Fibroblast of lung (primary cell): ENCODE results near the gene TMCC1. TPM values are rescaled to one million over a fixed set of nuclear protein-coding genes. Genes with fewer than 3 reads are reported as not detected.
"Not testable (repeated sequence)": the region's sequence is repeated elsewhere in the genome, so short reads cannot be mapped to it uniquely, and the experiment has no call there.

Source experiments
- DNase-seq, 2 donors: peaks; one replicate each; pipeline versions ENCODE4 v3.0.0 to v3.0.0-alpha.2; 2010; ENCODE audit warnings: low read depth in 2 of 2
- H2AFZ ChIP-seq: 2 replicates; pipeline ENCODE4 v1.5.1; 2012; ENCODE audit warnings: low read length, control low read depth, inconsistent platforms
- H3K27ac ChIP-seq: 2 replicates; pipeline ENCODE4 v1.5.1; 2011; ENCODE audit warnings: low read length, control low read depth; ENCODE audit not compliant: insufficient read depth
- H3K27me3 ChIP-seq: 2 replicates; pipeline ENCODE4 v1.5.1; 2011; ENCODE audit warnings: mild to moderate bottlenecking, low read length; ENCODE audit not compliant: control insufficient read depth, insufficient read depth
- H3K36me3 ChIP-seq: 2 replicates; pipeline ENCODE4 v1.5.1; 2011; ENCODE audit warnings: low read length; ENCODE audit not compliant: control insufficient read depth, insufficient read depth
- H3K4me1 ChIP-seq: 2 replicates; pipeline ENCODE4 v1.5.1; 2011; ENCODE audit warnings: low read length; ENCODE audit not compliant: control insufficient read depth, insufficient read depth; ENCODE audit errors: extremely low read depth
- H3K4me2 ChIP-seq: 2 replicates; pipeline ENCODE4 v1.5.1; 2011; ENCODE audit warnings: low read length, control low read depth; ENCODE audit not compliant: insufficient read depth; ENCODE audit errors: extremely low read depth
- H3K4me3 ChIP-seq, 4 experiments: fragments of 200-600 bp in 1 of 4; sonication (generic) in 1 of 4; replicated peaks in 1 of 4; 2 replicates each; pipeline ENCODE4 v1.5.1; 2011 to 2016; ENCODE audit warnings: low read length in 4 of 4, low read depth in 3 of 4, mild to moderate bottlenecking in 3 of 4, control low read depth in 2 of 4, inconsistent platforms in 1 of 4, mixed read lengths in 1 of 4; ENCODE audit not compliant: insufficient read depth in 1 of 4; ENCODE audit errors: control extremely low read depth in 1 of 4
- H3K79me2 ChIP-seq: 2 replicates; pipeline ENCODE4 v1.5.1; 2012; ENCODE audit warnings: mild to moderate bottlenecking, low read length, inconsistent platforms; ENCODE audit not compliant: control insufficient read depth, insufficient read depth
- H3K9ac ChIP-seq: 2 replicates; pipeline ENCODE4 v1.5.1; 2011; ENCODE audit warnings: mild to moderate bottlenecking, low read length, control low read depth; ENCODE audit not compliant: insufficient read depth
- H3K9me3 ChIP-seq: 2 replicates; pipeline ENCODE4 v1.5.1; 2012; ENCODE audit warnings: low read depth, low read length; ENCODE audit not compliant: control insufficient read depth, insufficient read depth
- H4K20me1 ChIP-seq: 2 replicates; pipeline ENCODE4 v1.5.1; 2011; ENCODE audit warnings: low read length; ENCODE audit not compliant: control insufficient read depth, insufficient read depth; ENCODE audit errors: extremely low read depth
- CTCF ChIP-seq, 2 donors: IDR thresholded peaks in 1 of 2; conservative IDR thresholded peaks in 1 of 2; 1 replicate in 1 of 2; 2 replicates in 1 of 2; pipeline ENCODE4 v1.5.1; 2011 to 2012; ENCODE audit warnings: low read length in 2 of 2, control low read depth in 1 of 2, inconsistent platforms in 1 of 2, low read depth in 1 of 2, mild to moderate bottlenecking in 1 of 2
- EZH2 ChIP-seq: IDR thresholded peaks from 2 replicates; pipeline ENCODE4 v1.5.1; 2012; ENCODE audit warnings: low read length, control low read depth, mild to moderate bottlenecking; ENCODE audit errors: missing control alignments
- polyA plus RNA-seq, 2 donors: library from polyadenylated mRNA; depleted of rRNA in 1 of 2; stranded (reverse) in 1 of 2; unstranded in 1 of 2; fragments of >200 nt; gene quantifications; 2 replicates each; pipeline ENCODE4 v1.2.1, GENCODE V29; 2011 to 2012; ENCODE audit warnings: missing spikeins in 1 of 2
- total RNA-seq: library from RNA; depleted of rRNA; stranded (reverse); fragments of >200 nt; gene quantifications from 2 replicates; pipeline ENCODE4 v1.2.1, GENCODE V29; 2014

The TMCC1 gene
- total and polyA plus RNA-seq, 2 donors (not counting 1 experiment from before 2014, with no cell fraction given) = 16.2 to 16.8 TPM

DNA sequence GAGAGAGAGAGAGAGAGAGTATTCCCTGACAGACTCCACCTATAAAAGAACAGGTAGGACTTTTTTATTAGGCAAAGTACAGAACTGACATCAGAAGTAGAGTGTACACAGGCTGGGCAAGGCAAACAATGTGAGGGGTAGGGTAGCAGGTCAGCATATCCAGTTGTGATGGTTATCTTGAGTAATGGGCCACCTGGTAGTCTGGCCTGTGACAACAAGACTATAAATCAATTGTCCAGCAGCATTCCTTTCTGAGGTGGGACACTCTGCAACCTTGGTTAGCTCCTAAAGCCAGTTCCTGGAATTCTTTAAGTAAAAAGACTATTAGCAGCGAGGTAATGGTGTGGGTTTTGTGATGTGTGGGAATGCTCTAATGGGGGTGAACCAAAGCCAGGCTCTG lies 14.9 kb upstream of the TMCC1 start:
- H2AFZ ChIP-seq = no peak overlapping the region
- no peaks in the 10 kb centered on the region for H3K27me3 ChIP-seq
- H3K36me3 ChIP-seq = no peaks in the 10 kb centered on the region
- no peak overlapping the region for H3K4me3 ChIP-seq
- H3K9ac ChIP-seq = no peak overlapping the region
- no peak overlapping the region for H3K27ac ChIP-seq
- DNase-seq = peak in 1 of 2 donors; percentile 27
- H3K4me1 ChIP-seq = no peaks in the 10 kb centered on the region
- TF ChIP-seq CTCF (conservative IDR thresholded peaks at IDR 0.05 in 1 of 2, IDR thresholded peaks at IDR 0.05 in 1 of 2; ENCODE audit: low read depth in 1 of 2, low read length in 2 of 2) (no peak), EZH2 (no peak)
- no peaks in the 10 kb centered on the region for H3K9me3 ChIP-seq
- no peaks in the 10 kb centered on the region for H4K20me1 ChIP-seq
- H3K4me2 ChIP-seq = no peak overlapping the region
- no peaks in the 10 kb centered on the region for H3K79me2 ChIP-seq

- not testable (repeated sequence) for H3K9ac ChIP-seq, H3K9me3 ChIP-seq, DNase-seq, H3K79me2 ChIP-seq, H4K20me1 ChIP-seq, H3K27me3 ChIP-seq, H3K4me3 ChIP-seq, H3K36me3 ChIP-seq, H3K4me1 ChIP-seq, H3K27ac ChIP-seq, H2AFZ ChIP-seq, H3K4me2 ChIP-seq
Observed at GRCh38 chr3:129901272-129901671, 7.8 kb upstream of the TMCC1 start.

- Histone ChIP-seq H4K20me1 (no peaks in the 10 kb centered on the region), H3K9me3 (no peaks in the 10 kb centered on the region), H2AFZ (no peak overlapping the region), H3K36me3 (no peaks in the 10 kb centered on the region), H3K9ac (no peak overlapping the region), H3K4me2 (no peak overlapping the region), H3K27me3 (no peaks in the 10 kb centered on the region), H3K79me2 (peaks cover 5% of the 10 kb centered on the region), H3K4me1 (peaks cover 5% of the 10 kb centered on the region), H3K4me3 (no peak overlapping the region), H3K27ac (no peak overlapping the region)
- TF ChIP-seq EZH2 (no peak), CTCF (conservative IDR thresholded peaks at IDR 0.05 in 1 of 2, IDR thresholded peaks at IDR 0.05 in 1 of 2; ENCODE audit: low read depth in 1 of 2, low read length in 2 of 2) (no peak)
- no peak for DNase-seq
Observed at GRCh38 chr3:129897026-129897425, 3.5 kb upstream of the TMCC1 start.
